ENCODE measurements around the gene BANF1. TPM values are rescaled to one million over a fixed set of nuclear protein-coding genes. Genes with fewer than 3 reads are reported as not detected.
A peak's percentile ranks its signal among the peaks of the same experiment; 100 is the strongest.
"Not testable (repeated sequence)": the region's sequence is repeated elsewhere in the genome, so short reads cannot be mapped to it uniquely, and the experiment has no call there.

Gene BANF1
- total RNA-seq, 2 donors from 2014 or later: 242 to 310 TPM

GRCh38 chr11:66002648-66003225, 434 bp downstream of the BANF1 start:
- H3K27ac Mint-ChIP-seq: peak overlapping the region; percentile 96 to 99
- peaks cover 39 to 50% of the 10 kb centered on the region in 2 donors for H3K36me3 Mint-ChIP-seq
- no peaks in the 10 kb centered on the region for H3K9me3 Mint-ChIP-seq
- peak; percentile 77 to 78 for ATAC-seq
- no peak for DNase-seq (ENCODE audit: low spot score in 2 of 2)

GRCh38 chr11:66003291-66003690, 988 bp downstream of the BANF1 start:
- peaks cover 34 to 44% of the 10 kb centered on the region in 2 donors for H3K36me3 Mint-ChIP-seq
- no peak for ATAC-seq
- peak overlapping the region; percentile 94 to 96 for H3K27ac Mint-ChIP-seq

GRCh38 chr11:66004186-66004585, 1.9 kb downstream of the BANF1 start:
- H3K36me3 Mint-ChIP-seq: peaks cover 31 to 35% of the 10 kb centered on the region in 2 donors
- peak overlapping the region; percentile 82 to 96 for H3K27ac Mint-ChIP-seq
- ATAC-seq (no peak), DNase-seq (ENCODE audit: low spot score in 2 of 2) (no peak)
- H3K9me3 Mint-ChIP-seq: no peaks in the 10 kb centered on the region

More at GRCh38 chr11:66003291-66003690, 988 bp downstream of the BANF1 start:
- no peak for DNase-seq (ENCODE audit: low spot score in 2 of 2)
- no peaks in the 10 kb centered on the region for H3K9me3 Mint-ChIP-seq

GRCh38 chr11:66006134-66006890, 4.0 kb downstream of the BANF1 start:
- Mint-ChIP-seq H3K36me3 (peaks cover 21 to 26% of the 10 kb centered on the region in 2 donors), H3K27ac (no peak overlapping the region), H3K9me3 (no peaks in the 10 kb centered on the region)
- ATAC-seq (no peak), DNase-seq (ENCODE audit: low spot score in 2 of 2) (no peak)

- Mint-ChIP-seq H3K36me3 (peaks cover 16 to 21% of the 10 kb centered on the region in 2 donors), H3K27ac (no peak overlapping the region), H3K9me3 (no peaks in the 10 kb centered on the region)
- ATAC-seq (no peak), DNase-seq (ENCODE audit: low spot score in 2 of 2) (no peak)
These were observed 4.5 kb downstream of the BANF1 start for GRCh38 chr11:66006891-66007176.

- no peak overlapping the region for H3K27ac Mint-ChIP-seq
These were observed 4.9 kb downstream of the BANF1 start for GRCh38 chr11:66007201-66007634.

GRCh38 chr11:66008095-66008467, 5.8 kb downstream of the BANF1 start:
- ATAC-seq (no peak), DNase-seq (ENCODE audit: low spot score in 2 of 2) (no peak)
- peaks cover 5 to 8% of the 10 kb centered on the region in 2 donors for H3K36me3 Mint-ChIP-seq
- no peaks in the 10 kb centered on the region for H3K9me3 Mint-ChIP-seq
- H3K27ac Mint-ChIP-seq: no peak overlapping the region

More at GRCh38 chr11:66007201-66007634, 4.9 kb downstream of the BANF1 start:
- ATAC-seq (no peak), DNase-seq (ENCODE audit: low spot score in 2 of 2) (no peak)
- Mint-ChIP-seq H3K9me3 (no peaks in the 10 kb centered on the region), H3K36me3 (peaks cover 12 to 17% of the 10 kb centered on the region in 2 donors)

- no peaks in the 10 kb centered on the region for H3K9me3 Mint-ChIP-seq
- ATAC-seq: no peak
- H3K27ac Mint-ChIP-seq: no peak overlapping the region
- DNase-seq (ENCODE audit: low spot score in 2 of 2): no peak
- H3K36me3 Mint-ChIP-seq: peaks cover under 1 to 6% of the 10 kb centered on the region in 2 donors
These were observed 6.3 kb downstream of the BANF1 start for GRCh38 chr11:66008468-66009101.

- not testable (repeated sequence) for H3K27ac Mint-ChIP-seq; ATAC-seq; DNase-seq (ENCODE audit: low spot score in 2 of 2); H3K36me3 Mint-ChIP-seq; H3K9me3 Mint-ChIP-seq
These were observed 7.7 kb downstream of the BANF1 start for GRCh38 chr11:66010036-66010435.

- Mint-ChIP-seq H3K36me3 (no peaks in the 10 kb centered on the region), H3K27ac (no peak overlapping the region), H3K9me3 (no peaks in the 10 kb centered on the region)
- DNase-seq (ENCODE audit: low spot score in 2 of 2): no peak
- no peak for ATAC-seq
These were observed 9.0 kb downstream of the BANF1 start for GRCh38 chr11:66011239-66011784.

- Mint-ChIP-seq H3K36me3 (no peaks in the 10 kb centered on the region), H3K27ac (no peak within 1 kb of the TSS), H3K9me3 (no peaks in the 10 kb centered on the region)
- ATAC-seq: peak in 1 of 2 donors; percentile 25
- DNase-seq (ENCODE audit: low spot score in 2 of 2): no peak
These were observed 9.5 kb downstream of the BANF1 start, which contains the start of gene CST6 for GRCh38 chr11:66011785-66012303. TSS of gene CST6 (plus strand) at chr11:66012008. CDS start at chr11:66012045, 37 bp downstream.

GRCh38 chr11:66012371-66012945, 10.2 kb downstream of the BANF1 start:
- Mint-ChIP-seq H3K36me3 (no peaks in the 10 kb centered on the region), H3K9me3 (no peaks in the 10 kb centered on the region), H3K27ac (no peak overlapping the region)
- ATAC-seq: no peak
- no peak for DNase-seq (ENCODE audit: low spot score in 2 of 2)

- H3K27ac Mint-ChIP-seq: no peak overlapping the region
- H3K36me3 Mint-ChIP-seq: no peaks in the 10 kb centered on the region
- no peak for DNase-seq (ENCODE audit: low spot score in 2 of 2)
- H3K9me3 Mint-ChIP-seq: no peaks in the 10 kb centered on the region
- no peak for ATAC-seq
These were observed 10.9 kb downstream of the BANF1 start for GRCh38 chr11:66012946-66013761.

- DNase-seq (ENCODE audit: low spot score in 2 of 2) (no peak), ATAC-seq (no peak)
- H3K36me3 Mint-ChIP-seq: no peaks in the 10 kb centered on the region
- H3K27ac Mint-ChIP-seq: no peak overlapping the region
- no peaks in the 10 kb centered on the region for H3K9me3 Mint-ChIP-seq
These were observed 11.4 kb downstream of the BANF1 start for GRCh38 chr11:66013762-66014100.

GRCh38 chr11:66014804-66015453, 12.6 kb downstream of the BANF1 start:
- DNase-seq (ENCODE audit: low spot score in 2 of 2) (no peak), ATAC-seq (no peak)
- Mint-ChIP-seq H3K36me3 (no peaks in the 10 kb centered on the region), H3K9me3 (no peaks in the 10 kb centered on the region), H3K27ac (no peak overlapping the region)

- DNase-seq (ENCODE audit: low spot score in 2 of 2) (no peak), ATAC-seq (no peak)
- H3K27ac Mint-ChIP-seq: no peak overlapping the region
These were observed 13.2 kb downstream of the BANF1 start for GRCh38 chr11:66015454-66015881.

More at GRCh38 chr11:66015454-66015881, 13.2 kb downstream of the BANF1 start:
- H3K36me3 Mint-ChIP-seq: no peaks in the 10 kb centered on the region
- H3K9me3 Mint-ChIP-seq: no peaks in the 10 kb centered on the region
